ENCODE results near the gene MFF.

Gene MFF

GRCh38 chr2:227406177-227407031 is 81.4 kb downstream of the MFF start (continued):
- TF ChIP-seq ZBTB11 (tag by site-specific recombination; conservative IDR thresholded peaks at IDR 0.05; ENCODE audit: low read depth) (peak; percentile 89), ZNF639 (tag by site-specific recombination; IDR thresholded peaks at IDR 0.05) (0 out of 2 replicates have a peak, but pooled peaks have one; percentile 37), ZNF501 (tag by site-specific recombination; IDR thresholded peaks at IDR 0.05) (peak; percentile 38; the same call in 1 of the 2 replicates), CTCF (tag by site-specific recombination; IDR thresholded peaks at IDR 0.05) (peak; percentile 83), ZEB2 (tag by site-specific recombination; IDR thresholded peaks at IDR 0.05) (peak; percentile 68; the same call in 1 of the 2 replicates), KLF8 (tag by site-specific recombination; IDR thresholded peaks at IDR 0.05) (peak; percentile 41; the same call in 1 of the 2 replicates), ZNF518A (tag by site-specific recombination; conservative IDR thresholded peaks at IDR 0.05; ENCODE audit: low read depth) (peak; percentile 76), ZNF654 (tag by site-specific recombination; IDR thresholded peaks at IDR 0.05; ENCODE audit: low read depth) (peak; percentile 97), ZNF366 (tag by site-specific recombination; conservative IDR thresholded peaks at IDR 0.05) (peak; percentile 54), IKZF3 (tag by site-specific recombination; IDR thresholded peaks at IDR 0.05) (peak; percentile 99), ZNF138 (tag by site-specific recombination; IDR thresholded peaks at IDR 0.05; ENCODE audit: borderline replicate concordance) (no peak), KLF9 (tag by site-specific recombination; IDR thresholded peaks at IDR 0.05; ENCODE audit: low read depth) (no peak), ZNF629 (tag by site-specific recombination; IDR thresholded peaks at IDR 0.05) (peak; percentile 94), ZXDB (tag by site-specific recombination; IDR thresholded peaks at IDR 0.05) (peak; percentile 27; the same call in 1 of the 2 replicates), ZNF404 (tag by site-specific recombination; IDR thresholded peaks at IDR 0.05) (no peak), ZBTB21 (tag by site-specific recombination; IDR thresholded peaks at IDR 0.05) (peak; percentile 86), YY1 (tag by site-specific recombination; IDR thresholded peaks at IDR 0.05) (no peak), MEIS1 (CRISPR knock-in tag; IDR thresholded peaks at IDR 0.05; ENCODE audit: borderline replicate concordance) (no peak)

Data from HEK293 (cell line).